GM19240 (cell line): ENCODE results near the gene ERICH6B.

Experiments used
- DNase-seq: peaks from one replicate; pipeline ENCODE4 v3.0.0; 2011; ENCODE audit warnings: low spot score; ENCODE audit not compliant: insufficient read length

ERICH6B gene

DNA sequence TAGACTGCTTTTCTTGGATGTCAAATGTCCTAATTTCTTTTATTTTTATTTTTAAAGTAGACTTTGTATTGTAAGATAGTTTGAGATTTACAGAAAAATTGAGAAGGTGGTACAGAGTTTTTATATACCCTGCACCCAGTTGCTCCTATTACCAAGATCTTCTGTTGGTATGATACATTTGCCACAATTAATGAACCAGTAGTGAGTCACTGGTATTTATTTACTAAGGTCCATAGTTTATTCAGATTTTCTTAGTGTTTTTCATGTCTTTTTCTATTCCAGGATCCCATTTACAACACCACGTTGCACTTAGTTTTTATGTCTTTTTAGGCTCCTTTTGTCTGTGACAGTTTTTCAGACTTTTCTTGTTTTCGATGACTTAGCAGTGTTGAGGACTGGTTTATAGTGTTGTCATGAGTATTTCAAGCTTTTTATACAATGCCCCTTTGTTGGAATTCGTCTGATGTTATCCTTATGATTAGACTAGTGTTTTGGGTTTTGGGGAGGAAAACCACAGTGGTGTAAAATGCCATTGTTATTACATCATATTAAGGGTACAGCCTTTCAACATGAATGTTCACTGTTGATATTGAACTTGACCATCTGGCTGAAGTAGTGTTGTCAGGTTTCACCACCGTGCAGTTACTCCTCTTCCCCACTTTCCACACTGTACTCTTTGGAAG is 114.9 kb downstream of the ERICH6B start:
- DNase-seq: no peak

DNA sequence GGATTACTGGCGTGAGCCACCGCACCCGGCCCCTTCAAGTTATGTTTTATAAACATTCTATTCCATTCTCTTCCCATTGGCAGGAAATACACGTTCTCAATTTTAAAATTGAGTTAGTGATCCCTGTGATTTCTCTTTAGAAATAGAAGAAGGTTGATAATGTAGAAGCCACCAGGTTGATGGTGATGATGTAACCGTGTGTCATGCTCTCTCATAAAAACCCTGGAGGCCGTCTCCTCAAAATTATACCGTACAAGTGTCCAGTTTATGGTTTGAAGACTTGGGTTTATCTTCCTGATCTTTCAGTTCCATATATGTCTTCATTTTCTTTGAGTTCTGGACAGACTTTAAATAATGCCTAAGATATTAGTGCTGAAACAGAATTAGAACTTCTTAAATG is 118.6 kb downstream of the ERICH6B start:
- DNase-seq: no peak

DNA sequence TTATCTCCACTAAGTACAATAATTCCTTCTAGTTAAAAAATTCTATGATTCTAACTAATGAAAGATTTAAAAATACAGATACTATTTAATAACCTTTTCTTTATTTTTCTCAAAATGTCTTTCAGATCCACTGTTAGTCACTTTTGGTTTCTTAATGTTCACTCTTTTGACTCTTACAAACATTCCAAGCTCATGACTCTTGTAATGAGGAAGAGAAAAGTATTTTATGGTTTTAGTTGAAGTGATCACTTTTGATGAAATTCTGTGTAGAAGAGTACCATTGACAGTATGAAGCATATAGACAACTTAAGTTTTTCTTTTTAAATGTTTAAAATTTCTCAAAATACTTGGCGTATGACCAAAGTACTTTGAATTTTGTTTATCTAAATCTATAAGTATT is 123.0 kb downstream of the ERICH6B start:
- no peak for DNase-seq
